Ishikawa (cell line): Measurements from ENCODE around the gene ABI3.

Source experiments
- EP300 ChIP-seq: IDR thresholded peaks from 2 replicates; pipeline ENCODE4 v1.6.1; 2012; ENCODE audit warnings: borderline replicate concordance
- TAF1 ChIP-seq: IDR thresholded peaks from 2 replicates; pipeline ENCODE4 v1.6.1; 2012; ENCODE audit warnings: low read depth, mild to moderate bottlenecking
- YY1 ChIP-seq: IDR thresholded peaks from 2 replicates; pipeline ENCODE4 v1.6.1; 2012; ENCODE audit warnings: low read depth
- TF ChIP-seq, protein P1 (sequence below): IDR thresholded peaks from 2 replicates; pipeline ENCODE4 v1.6.1; 2012
- TF ChIP-seq, protein P2 (sequence below): IDR thresholded peaks from 2 replicates; pipeline ENCODE4 v1.6.1; 2012; ENCODE audit warnings: low read depth, mild to moderate bottlenecking

DNA sequence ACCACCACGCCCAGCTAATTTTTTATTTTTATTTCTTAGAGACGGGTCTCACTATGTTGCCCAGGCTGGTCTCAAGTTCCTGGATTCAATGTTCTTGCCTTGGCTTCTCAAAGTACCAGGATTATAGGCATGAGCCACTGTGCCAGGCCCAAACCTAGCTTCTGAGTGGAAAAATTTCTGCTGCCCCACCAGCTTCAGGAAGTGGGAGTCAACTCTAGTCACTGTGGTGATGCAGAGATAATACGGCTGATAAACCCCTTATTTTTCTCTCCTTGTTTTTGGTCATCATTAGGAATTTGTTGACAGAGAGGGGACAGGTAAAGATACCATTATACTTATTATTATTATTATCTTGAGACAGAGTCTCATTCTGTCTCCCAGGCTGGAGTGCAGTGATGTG lies 47.9 kb downstream of the ABI3 start:
- no peak for TF ChIP-seq YY1
- TF ChIP-seq, protein P1, sequence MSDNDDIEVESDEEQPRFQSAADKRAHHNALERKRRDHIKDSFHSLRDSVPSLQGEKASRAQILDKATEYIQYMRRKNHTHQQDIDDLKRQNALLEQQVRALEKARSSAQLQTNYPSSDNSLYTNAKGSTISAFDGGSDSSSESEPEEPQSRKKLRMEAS: no peak
- no peak for TF ChIP-seq EP300
- no peak for TF ChIP-seq TAF1
- TF ChIP-seq, protein P2, sequence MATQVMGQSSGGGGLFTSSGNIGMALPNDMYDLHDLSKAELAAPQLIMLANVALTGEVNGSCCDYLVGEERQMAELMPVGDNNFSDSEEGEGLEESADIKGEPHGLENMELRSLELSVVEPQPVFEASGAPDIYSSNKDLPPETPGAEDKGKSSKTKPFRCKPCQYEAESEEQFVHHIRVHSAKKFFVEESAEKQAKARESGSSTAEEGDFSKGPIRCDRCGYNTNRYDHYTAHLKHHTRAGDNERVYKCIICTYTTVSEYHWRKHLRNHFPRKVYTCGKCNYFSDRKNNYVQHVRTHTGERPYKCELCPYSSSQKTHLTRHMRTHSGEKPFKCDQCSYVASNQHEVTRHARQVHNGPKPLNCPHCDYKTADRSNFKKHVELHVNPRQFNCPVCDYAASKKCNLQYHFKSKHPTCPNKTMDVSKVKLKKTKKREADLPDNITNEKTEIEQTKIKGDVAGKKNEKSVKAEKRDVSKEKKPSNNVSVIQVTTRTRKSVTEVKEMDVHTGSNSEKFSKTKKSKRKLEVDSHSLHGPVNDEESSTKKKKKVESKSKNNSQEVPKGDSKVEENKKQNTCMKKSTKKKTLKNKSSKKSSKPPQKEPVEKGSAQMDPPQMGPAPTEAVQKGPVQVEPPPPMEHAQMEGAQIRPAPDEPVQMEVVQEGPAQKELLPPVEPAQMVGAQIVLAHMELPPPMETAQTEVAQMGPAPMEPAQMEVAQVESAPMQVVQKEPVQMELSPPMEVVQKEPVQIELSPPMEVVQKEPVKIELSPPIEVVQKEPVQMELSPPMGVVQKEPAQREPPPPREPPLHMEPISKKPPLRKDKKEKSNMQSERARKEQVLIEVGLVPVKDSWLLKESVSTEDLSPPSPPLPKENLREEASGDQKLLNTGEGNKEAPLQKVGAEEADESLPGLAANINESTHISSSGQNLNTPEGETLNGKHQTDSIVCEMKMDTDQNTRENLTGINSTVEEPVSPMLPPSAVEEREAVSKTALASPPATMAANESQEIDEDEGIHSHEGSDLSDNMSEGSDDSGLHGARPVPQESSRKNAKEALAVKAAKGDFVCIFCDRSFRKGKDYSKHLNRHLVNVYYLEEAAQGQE: no peak
